ENCODE measurements around the gene GNAQ. TPM values are rescaled to one million over a fixed set of nuclear protein-coding genes. Genes with fewer than 3 reads are reported as not detected.

GNAQ gene
- total and polyA plus RNA-seq, 2 of the 4 experiments (the other 2 are of a cell fraction): 23.1 to 50.7 TPM

- Histone ChIP-seq H3K79me1 (ENCODE audit: low read depth in 1 of 2, low read length in 2 of 2) (peaks cover 10 to 35% of the 10 kb centered on the region in 2 experiments), H2AK5ac (ENCODE audit: low read depth, low read length) (no peak overlapping the region), H2AK9ac (replicated peaks; ENCODE audit: low read depth, low read length, poor library complexity) (no peak overlapping the region), H3K4ac (ENCODE audit: low read depth, low read length) (no peak overlapping the region), H3K27me3 (ENCODE audit: control insufficient read depth, insufficient read depth, low read length) (no peaks in the 10 kb centered on the region), H2BK20ac (ENCODE audit: low read depth, low read length) (no peak overlapping the region), H3K9me1 (ENCODE audit: insufficient read depth, low read length) (no peaks in the 10 kb centered on the region), H3K9ac (ENCODE audit: low read depth, low read length) (no peak overlapping the region), H3K27ac (ENCODE audit: insufficient read depth, low read length) (no peak overlapping the region), H4K20me1 (ENCODE audit: insufficient read depth, low read length) (no peaks in the 10 kb centered on the region; the same call in 1 of the 2 replicates), H3K36me3 (ENCODE audit: control insufficient read depth, insufficient read depth, low read length) (peaks cover 4% of the 10 kb centered on the region; the same call in 1 of the 2 replicates), H2BK15ac (ENCODE audit: low read depth, low read length) (no peak overlapping the region), H2BK120ac (ENCODE audit: low read depth, low read length) (no peak overlapping the region), H2BK5ac (ENCODE audit: low read depth, low read length, poor library complexity, severe bottlenecking) (no peak overlapping the region), H4K8ac (ENCODE audit: low read depth in 2 of 2, low read length in 2 of 2) (no peak overlapping the region), H3K4me3 (ENCODE audit: insufficient read depth, low read depth, low read length) (no peak overlapping the region), H3K4me2 (ENCODE audit: low read depth, low read length) (no peak overlapping the region), H3K4me1 (ENCODE audit: control insufficient read depth, insufficient read depth, low read length) (peaks cover 2% of the 10 kb centered on the region), H4K91ac (ENCODE audit: insufficient read depth, low read depth, low read length) (no peak overlapping the region), H2AFZ (replicated peaks; ENCODE audit: low read length, poor library complexity) (no peak overlapping the region), H3K18ac (ENCODE audit: low read depth, low read length) (no peak overlapping the region), H3K9me3 (ENCODE audit: control insufficient read depth, insufficient read depth, low read length) (no peaks in the 10 kb centered on the region), H3K23ac (ENCODE audit: low read depth, low read length) (no peak overlapping the region), H4K5ac (ENCODE audit: low read depth, low read length) (no peak overlapping the region), H3K56ac (ENCODE audit: extremely low read depth, insufficient read depth, low read length) (no peak overlapping the region), H3K14ac (replicated peaks; ENCODE audit: low read depth, low read length) (no peak overlapping the region)
- intact Hi-C loops (cut with micrococcal nuclease): no loop called here
- ATAC-seq (ENCODE audit: low read depth): no peak
- ChIA-PET POLR2A (ENCODE audit: unreplicated experiment) (no interaction called here), CTCF (no interaction called here)
- BruUV-seq (replicated peaks): no TSS peak
- no peak for DNase-seq
- dilution Hi-C loops (cut with HindIII; ENCODE audit: low sequenced_read_pairs, unreplicated experiment): no loop called here
- WGBS, 2 experiments (ENCODE audit: extremely low coverage in 2 of 2, insufficient read length in 1 of 2): 67% methylated on average over 1 of the region's 1 CpG; no CpG with 5 or more reads in 1 of the 2 experiments
- TF ChIP-seq NFE2L2 (IDR thresholded peaks at IDR 0.05; ENCODE audit: low read depth, low read length) (no peak), MXI1 (IDR thresholded peaks at IDR 0.05; ENCODE audit: borderline replicate concordance, low read depth, low read length) (no peak), ELK1 (IDR thresholded peaks at IDR 0.05; ENCODE audit: borderline replicate concordance, low read depth, low read length) (no peak), RFX5 (IDR thresholded peaks at IDR 0.05; ENCODE audit: low read depth, low read length) (no peak), POLR2A (IDR thresholded peaks at IDR 0.05; ENCODE audit: low read depth, low read length) (no peak), CHD1 (IDR thresholded peaks at IDR 0.05; ENCODE audit: low read depth, low read length) (no peak), USF2 (IDR thresholded peaks at IDR 0.05; ENCODE audit: low read depth, low read length) (no peak), BHLHE40 (IDR thresholded peaks at IDR 0.05; ENCODE audit: low read depth, low read length) (no peak)
- in situ Hi-C loops (cut with MboI; ENCODE audit: low sequenced_read_pairs): no loop called here
These were observed 139.4 kb downstream of the GNAQ start for GRCh38 chr9:77892171-77892570.

Data from IMR-90 (cell line).